22Rv1 (cell line): ENCODE data around the gene KDM4B.

ENCODE experiments used
- ZFX ChIP-seq: fragments of 450-650 bp; IDR thresholded peaks from 2 replicates; pipeline ENCODE4 v1.6.1; 2017; ENCODE audit warnings: antibody characterized with exemption, borderline replicate concordance
- TF ChIP-seq, protein P1 (sequence below): fragments of 450-650 bp; IDR thresholded peaks from 2 replicates; pipeline ENCODE4 v1.5.1; 2017; ENCODE audit warnings: mild to moderate bottlenecking

DNA sequence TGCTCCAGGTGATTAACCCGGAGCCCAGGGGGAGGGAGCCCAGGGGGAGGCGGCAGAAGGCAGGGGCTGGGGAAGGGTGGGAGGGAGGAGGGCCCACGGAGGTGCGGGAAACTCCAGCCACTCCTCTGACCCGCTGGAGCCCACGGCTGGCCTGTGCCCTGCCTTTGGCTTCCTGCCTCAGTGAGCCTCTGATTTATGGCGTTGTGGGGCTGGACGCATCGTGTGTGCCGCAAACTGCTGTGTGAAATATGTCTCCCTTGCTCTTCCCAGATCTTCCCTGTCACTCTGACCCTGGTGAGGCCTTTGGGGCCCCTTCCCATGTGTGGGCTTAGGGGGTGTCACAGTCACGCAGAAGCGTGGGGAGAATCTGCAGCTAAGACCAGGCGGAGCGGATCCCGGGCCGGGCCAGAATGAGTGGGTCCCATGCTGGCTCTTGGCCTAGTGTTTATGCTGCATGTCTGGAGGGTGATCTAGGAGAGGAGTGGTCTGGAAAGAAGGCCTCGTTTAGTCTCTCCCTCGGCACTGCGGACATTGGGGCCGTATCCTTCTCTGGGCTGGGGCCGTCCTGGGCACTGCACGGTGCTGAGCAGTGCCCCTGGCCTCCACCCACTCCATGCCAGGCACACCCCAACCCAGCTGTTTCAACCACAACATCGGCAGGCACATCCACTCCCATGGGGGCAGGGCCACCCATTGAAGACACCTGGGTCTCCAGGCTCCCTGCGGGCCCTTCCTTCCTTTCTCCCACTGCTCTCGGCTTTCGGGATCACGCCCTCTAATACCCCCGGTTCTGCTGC lies 123.0 kb downstream of the KDM4B start:
- TF ChIP-seq, protein P1, sequence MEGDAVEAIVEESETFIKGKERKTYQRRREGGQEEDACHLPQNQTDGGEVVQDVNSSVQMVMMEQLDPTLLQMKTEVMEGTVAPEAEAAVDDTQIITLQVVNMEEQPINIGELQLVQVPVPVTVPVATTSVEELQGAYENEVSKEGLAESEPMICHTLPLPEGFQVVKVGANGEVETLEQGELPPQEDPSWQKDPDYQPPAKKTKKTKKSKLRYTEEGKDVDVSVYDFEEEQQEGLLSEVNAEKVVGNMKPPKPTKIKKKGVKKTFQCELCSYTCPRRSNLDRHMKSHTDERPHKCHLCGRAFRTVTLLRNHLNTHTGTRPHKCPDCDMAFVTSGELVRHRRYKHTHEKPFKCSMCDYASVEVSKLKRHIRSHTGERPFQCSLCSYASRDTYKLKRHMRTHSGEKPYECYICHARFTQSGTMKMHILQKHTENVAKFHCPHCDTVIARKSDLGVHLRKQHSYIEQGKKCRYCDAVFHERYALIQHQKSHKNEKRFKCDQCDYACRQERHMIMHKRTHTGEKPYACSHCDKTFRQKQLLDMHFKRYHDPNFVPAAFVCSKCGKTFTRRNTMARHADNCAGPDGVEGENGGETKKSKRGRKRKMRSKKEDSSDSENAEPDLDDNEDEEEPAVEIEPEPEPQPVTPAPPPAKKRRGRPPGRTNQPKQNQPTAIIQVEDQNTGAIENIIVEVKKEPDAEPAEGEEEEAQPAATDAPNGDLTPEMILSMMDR, result no peak
- TF ChIP-seq ZFX, result no peak
